GM18507 (cell line): ENCODE results near the gene ZBTB49.
A peak's percentile ranks its signal among the peaks of the same experiment; 100 is the strongest.

Experiments used
- DNase-seq: peaks from one replicate; pipeline ENCODE4 v3.0.0; 2011; ENCODE audit warnings: low read depth; ENCODE audit not compliant: insufficient read length; ENCODE audit errors: extremely low spot score
- FAIRE-seq: peaks from 2 replicates; lab custom pipeline; 2011; peaks lifted over from hg19 to GRCh38; lab: Jason Lieb, UNC

ZBTB49 gene

GRCh38 chr4:4321951-4322688 lies 32.1 kb downstream of the ZBTB49 start:
- FAIRE-seq (no peak), DNase-seq (no peak)

GRCh38 chr4:4323705-4324534 lies 33.9 kb downstream of the ZBTB49 start:
- DNase-seq (no peak), FAIRE-seq (no peak)

GRCh38 chr4:4325321-4325720 lies 35.3 kb downstream of the ZBTB49 start:
- no peak for FAIRE-seq
- no peak for DNase-seq

- DNase-seq, result no peak
- no peak for FAIRE-seq
Measured at GRCh38 chr4:4326166-4326565, 36.1 kb downstream of the ZBTB49 start.

- DNase-seq, result no peak
- FAIRE-seq, result no peak
Measured at GRCh38 chr4:4327652-4328121, 37.6 kb downstream of the ZBTB49 start.

GRCh38 chr4:4328206-4328605 lies 38.2 kb downstream of the ZBTB49 start:
- FAIRE-seq, result no peak
- DNase-seq, result no peak

GRCh38 chr4:4328840-4329239 lies 38.8 kb downstream of the ZBTB49 start:
- FAIRE-seq (no peak), DNase-seq (no peak)

GRCh38 chr4:4329496-4329895 lies 39.4 kb downstream of the ZBTB49 start:
- DNase-seq (no peak), FAIRE-seq (no peak)

- no peak for FAIRE-seq
Measured at GRCh38 chr4:4330794-4331193, 40.7 kb downstream of the ZBTB49 start.

GRCh38 chr4:4332529-4332928 lies 42.5 kb downstream of the ZBTB49 start:
- DNase-seq (no peak), FAIRE-seq (no peak)

More at GRCh38 chr4:4330794-4331193, 40.7 kb downstream of the ZBTB49 start:
- no peak for DNase-seq

- FAIRE-seq, result no peak
- no peak for DNase-seq
Measured at GRCh38 chr4:4333265-4333706, 43.2 kb downstream of the ZBTB49 start.

- DNase-seq, result peak; percentile 22
- peak; percentile 68 for FAIRE-seq
Measured at GRCh38 chr4:4334798-4335520, 44.9 kb downstream of the ZBTB49 start.

GRCh38 chr4:4338210-4339001 lies 48.4 kb downstream of the ZBTB49 start:
- no peak for DNase-seq
- FAIRE-seq, result no peak

- DNase-seq (no peak), FAIRE-seq (no peak)
Measured at GRCh38 chr4:4339504-4340085, 49.5 kb downstream of the ZBTB49 start.

GRCh38 chr4:4341861-4342650 lies 52.0 kb downstream of the ZBTB49 start:
- FAIRE-seq (no peak), DNase-seq (no peak)

- no peak for DNase-seq
- FAIRE-seq, result no peak
Measured at GRCh38 chr4:4343038-4343437, 53.0 kb downstream of the ZBTB49 start.

- DNase-seq (no peak), FAIRE-seq (peak; percentile 86)
Measured at GRCh38 chr4:4344915-4345527, 55.0 kb downstream of the ZBTB49 start.

- DNase-seq (no peak), FAIRE-seq (no peak)
Measured at GRCh38 chr4:4347585-4347984, 57.5 kb downstream of the ZBTB49 start.
